Iris pigment epithelial cell (primary cell): Measurements from ENCODE around the gene MTG2.

Source experiments
- DNase-seq: peaks from one replicate; pipeline ENCODE4 v3.0.0-alpha.2; 2011; ENCODE audit warnings: low read depth

The MTG2 gene

GRCh38 chr20:62182469-62183425, at the start of gene MTG2:
MTG2 (plus strand) TSS chr20:62183028; CDS start chr20:62193421, 10,393 bp downstream.
- DNase-seq = peak; percentile 94

GRCh38 chr20:62133051-62133845, 49.6 kb upstream of the MTG2 start:
- peak; percentile 55 for DNase-seq

- DNase-seq = no peak
Observed at GRCh38 chr20:62133864-62134263, 49.0 kb upstream of the MTG2 start.

- DNase-seq = peak; percentile 82
Observed at GRCh38 chr20:62134735-62135231, 48.0 kb upstream of the MTG2 start.

GRCh38 chr20:62135573-62136266, 47.1 kb upstream of the MTG2 start:
- DNase-seq = no peak

- DNase-seq = peak; percentile 73
Observed at GRCh38 chr20:62136283-62137091, 46.3 kb upstream of the MTG2 start.

GRCh38 chr20:62137092-62137384, 45.8 kb upstream of the MTG2 start:
- DNase-seq = no peak

- no peak for DNase-seq
Observed at GRCh38 chr20:62137478-62138203, 45.2 kb upstream of the MTG2 start.

GRCh38 chr20:62138204-62138543, 44.7 kb upstream of the MTG2 start:
- DNase-seq = no peak

GRCh38 chr20:62138912-62139311, 43.9 kb upstream of the MTG2 start:
- DNase-seq = no peak

GRCh38 chr20:62139636-62140035, 43.2 kb upstream of the MTG2 start:
- no peak for DNase-seq

GRCh38 chr20:62141043-62141396, 41.8 kb upstream of the MTG2 start:
- DNase-seq = no peak

GRCh38 chr20:62141397-62142251, 41.2 kb upstream of the MTG2 start:
- DNase-seq = peak; percentile 63

- no peak for DNase-seq
Observed at GRCh38 chr20:62142252-62143080, 40.4 kb upstream of the MTG2 start.

- DNase-seq = peak; percentile 89
Observed at GRCh38 chr20:62143081-62143956, 39.5 kb upstream of the MTG2 start, which contains the start of the genes PSMA7 and SS18L1. PSMA7 (minus strand) TSS chr20:62143394; CDS start chr20:62143303, 91 bp downstream. SS18L1 (plus strand) TSS chr20:62143769; CDS start chr20:62143821, 52 bp downstream.

GRCh38 chr20:62143957-62144825, 38.6 kb upstream of the MTG2 start:
- peak; percentile 83 for DNase-seq

GRCh38 chr20:62145688-62146018, 37.2 kb upstream of the MTG2 start:
- no peak for DNase-seq
